IMR-90 (cell line): ENCODE measurements around the gene MRPL58. TPM values are rescaled to one million over a fixed set of nuclear protein-coding genes. Genes with fewer than 3 reads are reported as not detected.
"Not testable (repeated sequence)": the region's sequence is repeated elsewhere in the genome, so short reads cannot be mapped to it uniquely, and the experiment has no call there.

ENCODE experiments used
- ATAC-seq: fragments of 200-7000 bp; cut with Tn5 transposase; 2 replicates; pipeline ENCODE4 v1.9.1; 2020; ENCODE audit warnings: low read depth, mild to moderate bottlenecking, moderate library complexity
- BruUV-seq: library from RNA; stranded (reverse); fragments of 400-500 nt; replicated peaks from 2 replicates; lab custom pipeline; 2021; lab: Mats Ljungman, UMichigan
- CTCF ChIA-PET: fragments of 300-600 bp; formaldehyde crosslinking; extraction: SDS; loops from one replicate; lab custom pipeline; 2021; ENCODE audit warnings: antibody characterized with exemption; lab: Yijun Ruan, JAX
- POLR2A ChIA-PET: fragments of 300-600 bp; sonication (Branson Sonifier 250); formaldehyde crosslinking; loops from one replicate; lab custom pipeline; 2022; ENCODE audit warnings: antibody characterized with exemption; ENCODE audit not compliant: unreplicated experiment; lab: Charles Lee
- DNase-seq: peaks from one replicate; pipeline ENCODE4 v3.0.0; 2013
- H2AFZ ChIP-seq: replicated peaks from 2 replicates; pipeline ENCODE3; 2013; ENCODE audit warnings: low read length, mild to moderate bottlenecking; ENCODE audit not compliant: poor library complexity
- H2AK5ac ChIP-seq: 2 replicates; pipeline ENCODE4 v1.6.1; 2013; ENCODE audit warnings: low read depth, low read length, inconsistent platforms
- H2AK9ac ChIP-seq: replicated peaks from 2 replicates; pipeline ENCODE3; 2013; ENCODE audit warnings: mild to moderate bottlenecking, low read depth, low read length, moderate library complexity; ENCODE audit not compliant: poor library complexity
- H2BK120ac ChIP-seq: 2 replicates; pipeline ENCODE4 v1.6.1; 2013; ENCODE audit warnings: low read depth, low read length, inconsistent platforms
- H2BK15ac ChIP-seq: 3 replicates; pipeline ENCODE4 v1.6.1; 2013; ENCODE audit warnings: low read depth, low read length, inconsistent platforms
- H2BK20ac ChIP-seq: 2 replicates; pipeline ENCODE4 v1.6.1; 2013; ENCODE audit warnings: low read depth, mild to moderate bottlenecking, inconsistent platforms, low read length, moderate library complexity
- H2BK5ac ChIP-seq: 2 replicates; pipeline ENCODE4 v1.6.1; 2013; ENCODE audit warnings: mild to moderate bottlenecking, low read depth, low read length, inconsistent platforms; ENCODE audit not compliant: poor library complexity, severe bottlenecking
- H3K14ac ChIP-seq: replicated peaks from 2 replicates; pipeline ENCODE4 v1.6.1; 2013; ENCODE audit warnings: low read depth, low read length, inconsistent platforms
- H3K18ac ChIP-seq: 2 replicates; pipeline ENCODE4 v1.6.1; 2013; ENCODE audit warnings: low read depth, low read length, control low read depth
- H3K23ac ChIP-seq: 2 replicates; pipeline ENCODE4 v1.6.1; 2013; ENCODE audit warnings: low read depth, low read length, inconsistent platforms
- H3K27ac ChIP-seq: 2 replicates; pipeline ENCODE4 v1.5.1; 2013; ENCODE audit warnings: mild to moderate bottlenecking, control low read depth, low read length; ENCODE audit not compliant: insufficient read depth
- H3K27me3 ChIP-seq: 2 replicates; pipeline ENCODE4 v1.6.1; 2013; ENCODE audit warnings: low read length; ENCODE audit not compliant: control insufficient read depth, insufficient read depth
- H3K36me3 ChIP-seq: 2 replicates; pipeline ENCODE4 v1.6.1; 2013; ENCODE audit warnings: low read length, mixed read lengths; ENCODE audit not compliant: control insufficient read depth, insufficient read depth
- H3K4ac ChIP-seq: 2 replicates; pipeline ENCODE4 v1.6.1; 2013; ENCODE audit warnings: low read depth, low read length, inconsistent platforms
- H3K4me1 ChIP-seq: 2 replicates; pipeline ENCODE4 v1.6.1; 2013; ENCODE audit warnings: low read length, mixed read lengths; ENCODE audit not compliant: control insufficient read depth, insufficient read depth
- H3K4me2 ChIP-seq: 2 replicates; pipeline ENCODE4 v1.6.1; 2013; ENCODE audit warnings: low read depth, mild to moderate bottlenecking, control low read depth, low read length, moderate library complexity
- H3K4me3 ChIP-seq: 2 replicates; pipeline ENCODE4 v1.5.1; 2013; ENCODE audit warnings: low read depth, mild to moderate bottlenecking, control low read depth, low read length, moderate library complexity; ENCODE audit not compliant: insufficient read depth
- H3K56ac ChIP-seq: 2 replicates; pipeline ENCODE4 v1.6.1; 2013; ENCODE audit warnings: low read length, inconsistent platforms; ENCODE audit not compliant: insufficient read depth; ENCODE audit errors: extremely low read depth
- H3K79me1 ChIP-seq, 2 experiments: 2 replicates each; pipeline ENCODE4 v1.6.1; 2013; ENCODE audit warnings: low read length in 2 of 2, inconsistent platforms in 1 of 2, low read depth in 1 of 2
- H3K9ac ChIP-seq: 2 replicates; pipeline ENCODE4 v1.6.1; 2013; ENCODE audit warnings: low read depth, low read length, control low read depth
- H3K9me1 ChIP-seq: 2 replicates; pipeline ENCODE4 v1.6.1; 2013; ENCODE audit warnings: low read length, inconsistent platforms; ENCODE audit not compliant: insufficient read depth
- H3K9me3 ChIP-seq: 2 replicates; pipeline ENCODE4 v1.6.1; 2013; ENCODE audit warnings: low read length; ENCODE audit not compliant: control insufficient read depth, insufficient read depth
- H4K20me1 ChIP-seq: 2 replicates; pipeline ENCODE4 v1.6.1; 2013; ENCODE audit warnings: low read length, inconsistent platforms; ENCODE audit not compliant: insufficient read depth
- H4K5ac ChIP-seq: 2 replicates; pipeline ENCODE4 v1.6.1; 2013; ENCODE audit warnings: mild to moderate bottlenecking, low read depth, low read length, control low read depth
- H4K8ac ChIP-seq, 2 experiments: 2 replicates each; pipeline ENCODE4 v1.6.1; 2013; ENCODE audit warnings: low read depth in 2 of 2, low read length in 2 of 2, control low read depth in 1 of 2, inconsistent platforms in 1 of 2
- H4K91ac ChIP-seq: 2 replicates; pipeline ENCODE4 v1.6.1; 2013; ENCODE audit warnings: low read depth, low read length, inconsistent platforms; ENCODE audit not compliant: insufficient read depth
- WGBS, 2 experiments: methylation state at CpG; one replicate each; pipeline versions ENCODE4 v1.1.5 to v1.1.7; 2013; ENCODE audit warnings: missing lambda C conversion rate in 2 of 2; ENCODE audit not compliant: insufficient read length in 1 of 2; ENCODE audit errors: extremely low coverage in 2 of 2; 5-methylcytosine and 5-hydroxymethylcytosine counted together
- dilution Hi-C: fragments of 300-500 bp; cut with HindIII; formaldehyde crosslinking; loops from one replicate; pipeline ENCODE4 v1.14.3; 2018; ENCODE audit warnings: low sequenced_read_pairs; ENCODE audit not compliant: unreplicated experiment
- in situ Hi-C: fragments of 300-500 bp; cut with MboI; formaldehyde crosslinking; loops from 3 replicates; pipeline ENCODE4 v1.14.3; 2019; ENCODE audit warnings: low sequenced_read_pairs, inconsistent platforms, mixed read lengths
- intact Hi-C: fragments of 100-400 bp; cut with micrococcal nuclease; formaldehyde crosslinking; loops from 2 replicates; pipeline ENCODE4 v1.10.0; 2022
- polyA plus RNA-seq, 3 experiments: library from polyadenylated mRNA; depleted of rRNA; stranded (reverse); fragments of >200 nt; gene quantifications; 2 replicates each; pipeline ENCODE4 v1.2.3, GENCODE V29; 2012; ENCODE audit warnings: low replicate concordance in 1 of 3
- total RNA-seq: library from RNA; depleted of rRNA; stranded (reverse); fragments of >200 nt; gene quantifications from 2 replicates; pipeline ENCODE4 v1.2.3, GENCODE V29; 2012

MRPL58 gene
- total and polyA plus RNA-seq, 2 of the 4 experiments (the other 2 are of a cell fraction), result 42.5 to 53.0 TPM

DNA sequence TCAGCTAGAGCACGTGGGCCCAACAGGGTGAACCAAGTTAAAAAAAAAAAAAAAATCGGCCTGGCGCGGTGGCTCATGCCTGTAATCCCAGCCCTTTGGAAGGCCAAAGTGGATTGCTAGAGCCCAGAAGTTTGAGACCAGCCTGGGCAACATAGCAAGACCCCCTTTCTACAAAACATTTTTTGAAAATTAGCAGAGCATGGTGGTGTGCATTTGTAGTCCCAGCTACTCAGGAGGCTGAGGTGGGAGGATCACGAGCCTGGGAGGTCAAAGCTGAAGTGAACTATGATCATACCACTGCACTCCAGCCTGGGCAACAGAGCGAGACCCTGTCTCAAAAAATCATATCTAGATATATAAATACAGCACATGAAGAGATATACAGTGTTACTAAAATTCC is 6.4 kb upstream of the MRPL58 start:
- H3K9me3 ChIP-seq, H3K4ac ChIP-seq, H3K4me1 ChIP-seq, in situ Hi-C loops, H3K56ac ChIP-seq, H3K9ac ChIP-seq, H2BK120ac ChIP-seq, H3K79me1 ChIP-seq, H2BK20ac ChIP-seq, H4K20me1 ChIP-seq, H3K4me2 ChIP-seq, H3K14ac ChIP-seq, POLR2A ChIA-PET, H4K8ac ChIP-seq, H3K18ac ChIP-seq, H4K91ac ChIP-seq, H2AK5ac ChIP-seq, DNase-seq, intact Hi-C loops, H3K23ac ChIP-seq, H2AFZ ChIP-seq, H3K4me3 ChIP-seq, H3K9me1 ChIP-seq, dilution Hi-C loops, H2BK5ac ChIP-seq, H2BK15ac ChIP-seq, H3K27me3 ChIP-seq, BruUV-seq, H2AK9ac ChIP-seq, H3K27ac ChIP-seq, ATAC-seq, H4K5ac ChIP-seq: not testable (repeated sequence)
- CTCF ChIA-PET, result interaction anchor here (1.6 kb wide), 1 partner anchor 18 kb away, joined by 6 read pairs; no protein-coding TSS in a partner anchor
- H3K36me3 ChIP-seq, result peaks cover 38% of the 10 kb centered on the region
- no CpG with 5 or more reads among the region's 6 CpGs for WGBS, 2 experiments
